ENCODE results near the gene HOXA6. TPM values are rescaled to one million over a fixed set of nuclear protein-coding genes. Genes with fewer than 3 reads are reported as not detected.
A peak's percentile ranks its signal among the peaks of the same experiment; 100 is the strongest.

The HOXA6 gene
- total RNA-seq, 1 experiment from 2014 or later, result 4.2 TPM

- peak; percentile 62 for DNase-seq (ENCODE audit: low read depth)
These were observed 26.6 kb upstream of the HOXA6 start, which contains the start of gene HOXA10 for GRCh38 chr7:27173956-27174873. Gene HOXA10, minus strand, starts transcription at chr7:27174320. Its CDS starts 14 bp downstream, at chr7:27174306.

GRCh38 chr7:27173511-27173955 is 26.0 kb upstream of the HOXA6 start:
- DNase-seq (ENCODE audit: low read depth), result peak; percentile 82

- DNase-seq (ENCODE audit: low read depth), result peak; percentile 79
These were observed 25.4 kb upstream of the HOXA6 start for GRCh38 chr7:27172823-27173510.

GRCh38 chr7:27172315-27172774 is 24.8 kb upstream of the HOXA6 start:
- DNase-seq (ENCODE audit: low read depth), result peak; percentile 50

- no peak for DNase-seq (ENCODE audit: low read depth)
These were observed 24.2 kb upstream of the HOXA6 start for GRCh38 chr7:27171637-27172314.

GRCh38 chr7:27171325-27171636 is 23.7 kb upstream of the HOXA6 start:
- no peak for DNase-seq (ENCODE audit: low read depth)

- no peak for DNase-seq (ENCODE audit: low read depth)
These were observed 23.1 kb upstream of the HOXA6 start for GRCh38 chr7:27170426-27171324.

GRCh38 chr7:27169658-27170425 is 22.3 kb upstream of the HOXA6 start:
- no peak for DNase-seq (ENCODE audit: low read depth)

- no peak for DNase-seq (ENCODE audit: low read depth)
These were observed 20.8 kb upstream of the HOXA6 start for GRCh38 chr7:27168265-27168947.

- DNase-seq (ENCODE audit: low read depth), result no peak
These were observed 20.3 kb upstream of the HOXA6 start for GRCh38 chr7:27167916-27168264.

GRCh38 chr7:27166531-27167505 is 19.2 kb upstream of the HOXA6 start:
- DNase-seq (ENCODE audit: low read depth), result no peak

GRCh38 chr7:27165996-27166530 is 18.5 kb upstream of the HOXA6 start:
- no peak for DNase-seq (ENCODE audit: low read depth)

- DNase-seq (ENCODE audit: low read depth), result no peak
These were observed 17.8 kb upstream of the HOXA6 start, which contains the start of gene HOXA9 for GRCh38 chr7:27165089-27165995. Gene HOXA9, minus strand, starts transcription at chr7:27165537. Its CDS starts 80 bp downstream, at chr7:27165457.

- no peak for DNase-seq (ENCODE audit: low read depth)
These were observed 17.0 kb upstream of the HOXA6 start for GRCh38 chr7:27164367-27165088.

GRCh38 chr7:27164045-27164366 is 16.4 kb upstream of the HOXA6 start:
- DNase-seq (ENCODE audit: low read depth), result no peak

GRCh38 chr7:27163288-27164044 is 15.9 kb upstream of the HOXA6 start:
- DNase-seq (ENCODE audit: low read depth), result no peak

Data from Daoy (cell line).